ENCODE data around the gene DAND5. TPM values are rescaled to one million over a fixed set of nuclear protein-coding genes. Genes with fewer than 3 reads are reported as not detected.

DAND5 gene
- polyA plus RNA-seq, 6 donors from 2014 or later, result not detected

GRCh38 chr19:12994701-12995595 lies 25.6 kb downstream of the DAND5 start, which contains the start of gene NFIX:
Gene NFIX, plus strand, starts transcription at chr19:12995475. Its CDS starts 363 bp downstream, at chr19:12995838.
- peak; percentile 64 to 68 for ATAC-seq (ENCODE audit: low read depth in 2 of 2)
- H3K4me1 Mint-ChIP-seq, result peaks cover 12 to 18% (median 15%) of the 10 kb centered on the region in 3 donors
- peak; percentile 56 for DNase-seq
- H3K27me3 Mint-ChIP-seq, result peaks cover 23 to 31% (median 27%) of the 10 kb centered on the region in 3 donors
- peaks cover 0 to 2% (median 0%) of the 10 kb centered on the region in 7 donors for H3K9me3 Mint-ChIP-seq
- peak within 1 kb of the TSS; percentile 21 to 96 (median 82) for H3K27ac Mint-ChIP-seq
- peak within 1 kb of the TSS; percentile 92 to 97 (median 94) for H3K4me3 Mint-ChIP-seq
- no peaks in the 10 kb centered on the region for H3K36me3 Mint-ChIP-seq

GRCh38 chr19:12995596-12996405 lies 26.4 kb downstream of the DAND5 start:
- peaks cover 12 to 18% (median 15%) of the 10 kb centered on the region in 3 donors for H3K4me1 Mint-ChIP-seq
- H3K36me3 Mint-ChIP-seq, result no peaks in the 10 kb centered on the region
- peak overlapping the region; percentile 65 to 94 (median 86) for H3K4me3 Mint-ChIP-seq
- H3K27ac Mint-ChIP-seq, result no peak overlapping the region
- ATAC-seq (ENCODE audit: low read depth in 2 of 2) (peak; percentile 18 to 34), DNase-seq (no peak)
- H3K27me3 Mint-ChIP-seq, result peaks cover 20 to 28% (median 27%) of the 10 kb centered on the region in 3 donors
- peaks cover 0 to 2% (median 0%) of the 10 kb centered on the region in 7 donors for H3K9me3 Mint-ChIP-seq

- DNase-seq, result no peak
- no peak overlapping the region for H3K27ac Mint-ChIP-seq
- peaks cover 12 to 15% (median 15%) of the 10 kb centered on the region in 3 donors for H3K4me1 Mint-ChIP-seq
- peaks cover 12 to 27% (median 21%) of the 10 kb centered on the region in 3 donors for H3K27me3 Mint-ChIP-seq
- peak overlapping the region; percentile 63 to 94 (median 80) for H3K4me3 Mint-ChIP-seq
- ATAC-seq (ENCODE audit: low read depth in 2 of 2), result no peak
- H3K9me3 Mint-ChIP-seq, result peaks cover 0 to 3% (median 0%) of the 10 kb centered on the region in 7 donors
- H3K36me3 Mint-ChIP-seq, result no peaks in the 10 kb centered on the region
Observed at GRCh38 chr19:12996406-12997094, 27.2 kb downstream of the DAND5 start.

- Mint-ChIP-seq H3K27me3 (peaks cover 12 to 27% (median 21%) of the 10 kb centered on the region in 3 donors), H3K9me3 (peaks cover 0 to 3% (median 0%) of the 10 kb centered on the region in 7 donors)
Observed at GRCh38 chr19:12997179-12997966, 28.0 kb downstream of the DAND5 start.

GRCh38 chr19:12997967-12998940 lies 28.9 kb downstream of the DAND5 start:
- Mint-ChIP-seq H3K36me3 (no peaks in the 10 kb centered on the region), H3K9me3 (peaks cover 0 to 3% (median 0%) of the 10 kb centered on the region in 7 donors), H3K4me3 (peak overlapping the region in 5 of 8 donors; percentile 10 to 84 (median 70)), H3K4me1 (peaks cover 12 to 15% (median 15%) of the 10 kb centered on the region in 3 donors), H3K27ac (peak overlapping the region in 1 of 6 donors; percentile 15), H3K27me3 (peaks cover 12 to 32% (median 24%) of the 10 kb centered on the region in 3 donors)
- ATAC-seq (ENCODE audit: low read depth in 2 of 2) (no peak), DNase-seq (no peak)

More at GRCh38 chr19:12997179-12997966, 28.0 kb downstream of the DAND5 start:
- H3K36me3 Mint-ChIP-seq, result no peaks in the 10 kb centered on the region
- peak overlapping the region in 1 of 6 donors; percentile 25 for H3K27ac Mint-ChIP-seq
- H3K4me3 Mint-ChIP-seq, result peak overlapping the region; percentile 58 to 91 (median 78)
- peaks cover 12 to 15% (median 15%) of the 10 kb centered on the region in 3 donors for H3K4me1 Mint-ChIP-seq
- no peak for ATAC-seq (ENCODE audit: low read depth in 2 of 2)
- no peak for DNase-seq

- Mint-ChIP-seq H3K4me3 (no peak overlapping the region), H3K9me3 (peaks cover 0 to 2% (median 0%) of the 10 kb centered on the region in 7 donors), H3K36me3 (no peaks in the 10 kb centered on the region), H3K4me1 (peaks cover 0 to 6% (median 3%) of the 10 kb centered on the region in 3 donors), H3K27ac (no peak overlapping the region), H3K27me3 (peaks cover 6 to 21% (median 17%) of the 10 kb centered on the region in 3 donors)
- ATAC-seq (ENCODE audit: low read depth in 2 of 2), result no peak
- DNase-seq, result no peak
Observed at GRCh38 chr19:13001166-13001501, 31.8 kb downstream of the DAND5 start.

GRCh38 chr19:13001502-13002165 lies 32.3 kb downstream of the DAND5 start:
- ATAC-seq (ENCODE audit: low read depth in 2 of 2), result no peak
- H3K36me3 Mint-ChIP-seq, result no peaks in the 10 kb centered on the region
- H3K9me3 Mint-ChIP-seq, result peaks cover 0 to 2% (median 0%) of the 10 kb centered on the region in 7 donors
- H3K27me3 Mint-ChIP-seq, result peaks cover 6 to 21% (median 17%) of the 10 kb centered on the region in 3 donors
- H3K4me1 Mint-ChIP-seq, result peaks cover 0 to 6% (median 3%) of the 10 kb centered on the region in 3 donors
- DNase-seq, result no peak
- H3K27ac Mint-ChIP-seq, result no peak overlapping the region
- no peak overlapping the region for H3K4me3 Mint-ChIP-seq

- ATAC-seq (ENCODE audit: low read depth in 2 of 2), result no peak
- H3K9me3 Mint-ChIP-seq, result peaks cover 0 to 2% (median 0%) of the 10 kb centered on the region in 7 donors
Observed at GRCh38 chr19:13002166-13002898, 33.0 kb downstream of the DAND5 start.

GRCh38 chr19:13003081-13003480 lies 33.7 kb downstream of the DAND5 start:
- peaks cover 0 to 17% (median 12%) of the 10 kb centered on the region in 3 donors for H3K27me3 Mint-ChIP-seq
- H3K27ac Mint-ChIP-seq, result no peak overlapping the region

More at GRCh38 chr19:13002166-13002898, 33.0 kb downstream of the DAND5 start:
- Mint-ChIP-seq H3K4me3 (no peak overlapping the region), H3K27ac (no peak overlapping the region), H3K27me3 (peaks cover 0 to 17% (median 16%) of the 10 kb centered on the region in 3 donors), H3K4me1 (peaks cover 0 to 3% (median 0%) of the 10 kb centered on the region in 3 donors), H3K36me3 (no peaks in the 10 kb centered on the region)
- no peak for DNase-seq

GRCh38 chr19:13004273-13004672 lies 34.9 kb downstream of the DAND5 start:
- ATAC-seq (ENCODE audit: low read depth in 2 of 2), result no peak
- H3K9me3 Mint-ChIP-seq, result peaks cover 0 to 2% (median 0%) of the 10 kb centered on the region in 7 donors
- H3K36me3 Mint-ChIP-seq, result no peaks in the 10 kb centered on the region
- no peak overlapping the region for H3K27ac Mint-ChIP-seq
- H3K4me3 Mint-ChIP-seq, result no peak overlapping the region
- DNase-seq, result no peak
- no peaks in the 10 kb centered on the region for H3K4me1 Mint-ChIP-seq
- peaks cover 4 to 26% (median 20%) of the 10 kb centered on the region in 3 donors for H3K27me3 Mint-ChIP-seq

More at GRCh38 chr19:13003081-13003480, 33.7 kb downstream of the DAND5 start:
- no peak for DNase-seq
- Mint-ChIP-seq H3K9me3 (peaks cover 0 to 2% (median 0%) of the 10 kb centered on the region in 7 donors), H3K4me1 (peaks cover 0 to under 1% (median 0%) of the 10 kb centered on the region in 3 donors), H3K36me3 (no peaks in the 10 kb centered on the region), H3K4me3 (peak overlapping the region in 1 of 8 donors; percentile 61)
- no peak for ATAC-seq (ENCODE audit: low read depth in 2 of 2)
